Measurements from ENCODE around the gene VAMP3. TPM values are rescaled to one million over a fixed set of nuclear protein-coding genes. Genes with fewer than 3 reads are reported as not detected.
A peak's percentile ranks its signal among the peaks of the same experiment; 100 is the strongest.

The VAMP3 gene
- total RNA-seq, 4 donors from 2014 or later = 48.0 to 69.0 (median 66.1) TPM

GRCh38 chr1:7778133-7778628 lies 7.1 kb downstream of the VAMP3 start:
- DNase-seq = no peak
- H3K9me3 ChIP-seq = no peaks in the 10 kb centered on the region
- H3K4me1 ChIP-seq = peaks cover 0 to 12% (median 2%) of the 10 kb centered on the region in 4 donors
- no peak overlapping the region for H3K27ac ChIP-seq
- H3K4me3 ChIP-seq = no peak overlapping the region
- no peaks in the 10 kb centered on the region for H3K27me3 ChIP-seq
- peaks cover 0 to 55% (median 0%) of the 10 kb centered on the region in 3 donors for H3K36me3 ChIP-seq
- TF ChIP-seq POLR2A (IDR thresholded peaks at IDR 0.05) (no peak), CTCF (IDR thresholded peaks at IDR 0.05) (no peak)

- Histone ChIP-seq H3K36me3 (peaks cover 0 to 41% (median 0%) of the 10 kb centered on the region in 3 donors), H3K9me3 (no peaks in the 10 kb centered on the region), H3K27ac (peak overlapping the region in 1 of 4 donors; percentile 95)
Observed at GRCh38 chr1:7780976-7781375, 9.9 kb downstream of the VAMP3 start.

GRCh38 chr1:7781501-7781900 lies 10.4 kb downstream of the VAMP3 start:
- no peak overlapping the region for H3K4me3 ChIP-seq
- H3K27ac ChIP-seq = peak overlapping the region in 2 of 4 donors; percentile 91 to 95
- no peaks in the 10 kb centered on the region for H3K9me3 ChIP-seq
- peaks cover 0 to 41% (median 0%) of the 10 kb centered on the region in 3 donors for H3K36me3 ChIP-seq
- TF ChIP-seq CTCF (IDR thresholded peaks at IDR 0.05) = no peak
- no peak for TF ChIP-seq POLR2A (IDR thresholded peaks at IDR 0.05)
- no peak for DNase-seq
- H3K27me3 ChIP-seq = no peaks in the 10 kb centered on the region
- H3K4me1 ChIP-seq = peaks cover 0 to 26% (median 6%) of the 10 kb centered on the region in 4 donors

More at GRCh38 chr1:7780976-7781375, 9.9 kb downstream of the VAMP3 start:
- no peak for DNase-seq
- TF ChIP-seq POLR2A (IDR thresholded peaks at IDR 0.05) (no peak), CTCF (IDR thresholded peaks at IDR 0.05) (no peak)
- Histone ChIP-seq H3K4me1 (peaks cover 0 to 26% (median 6%) of the 10 kb centered on the region in 4 donors), H3K27me3 (no peaks in the 10 kb centered on the region), H3K4me3 (no peak overlapping the region)

GRCh38 chr1:7781923-7782495 lies 10.9 kb downstream of the VAMP3 start:
- peak overlapping the region in 3 of 4 donors; percentile 82 to 95 (median 91) for H3K27ac ChIP-seq
- TF ChIP-seq POLR2A (IDR thresholded peaks at IDR 0.05) (peak in 1 of 2 donors; percentile 41), CTCF (IDR thresholded peaks at IDR 0.05) (no peak)
- H3K4me1 ChIP-seq = peaks cover 0 to 26% (median 6%) of the 10 kb centered on the region in 4 donors
- no peaks in the 10 kb centered on the region for H3K27me3 ChIP-seq
- peak overlapping the region in 1 of 4 donors; percentile 69 for H3K4me3 ChIP-seq
- no peaks in the 10 kb centered on the region for H3K9me3 ChIP-seq
- DNase-seq = peak; percentile 25 to 78 (median 72)
- peaks cover 0 to 37% (median 0%) of the 10 kb centered on the region in 3 donors for H3K36me3 ChIP-seq

GRCh38 chr1:7783178-7783711 lies 12.1 kb downstream of the VAMP3 start:
- peaks cover 0 to 26% (median 6%) of the 10 kb centered on the region in 4 donors for H3K4me1 ChIP-seq
- DNase-seq = peak; percentile 38 to 77 (median 50)
- H3K27me3 ChIP-seq = no peaks in the 10 kb centered on the region
- peak overlapping the region; percentile 56 to 74 (median 68) for H3K4me3 ChIP-seq
- peak overlapping the region; percentile 80 to 95 (median 86) for H3K27ac ChIP-seq
- TF ChIP-seq POLR2A (IDR thresholded peaks at IDR 0.05) (no peak), CTCF (IDR thresholded peaks at IDR 0.05) (no peak)
- H3K36me3 ChIP-seq = peaks cover 0 to 25% (median 0%) of the 10 kb centered on the region in 3 donors
- H3K9me3 ChIP-seq = no peaks in the 10 kb centered on the region

Measured in Peyer's patch (tissue), 4 donors.